ENCODE measurements around the gene MAST3. TPM values are rescaled to one million over a fixed set of nuclear protein-coding genes. Genes with fewer than 3 reads are reported as not detected.

The MAST3 gene
- total RNA-seq, 4 donors from 2014 or later, result 0.66 to 2.8 (median 1.6) TPM

DNA sequence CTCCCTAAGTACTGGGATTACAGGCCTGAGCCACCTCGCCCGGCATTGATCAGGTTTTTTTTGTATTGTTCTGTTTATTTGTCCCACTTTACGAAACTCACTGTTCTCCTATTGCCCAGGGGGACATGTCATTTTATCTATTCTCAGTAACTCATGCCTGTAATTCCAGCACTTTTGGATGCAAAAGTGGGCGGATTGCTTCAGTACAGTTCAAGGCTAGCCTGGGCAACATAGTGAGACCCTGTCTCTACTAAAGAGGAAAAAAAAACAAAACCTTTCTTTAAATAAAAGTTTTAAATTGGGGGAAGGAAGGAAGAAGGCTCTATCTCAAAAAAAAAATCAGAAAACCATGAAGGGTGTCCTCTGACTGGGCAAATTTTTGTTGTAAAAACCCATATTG, 92.7 kb downstream of the MAST3 start:
- intact Hi-C loops (cut with DNase I; ENCODE audit: low total_unique reads), result no loop called here
- ATAC-seq, result no peak

DNA sequence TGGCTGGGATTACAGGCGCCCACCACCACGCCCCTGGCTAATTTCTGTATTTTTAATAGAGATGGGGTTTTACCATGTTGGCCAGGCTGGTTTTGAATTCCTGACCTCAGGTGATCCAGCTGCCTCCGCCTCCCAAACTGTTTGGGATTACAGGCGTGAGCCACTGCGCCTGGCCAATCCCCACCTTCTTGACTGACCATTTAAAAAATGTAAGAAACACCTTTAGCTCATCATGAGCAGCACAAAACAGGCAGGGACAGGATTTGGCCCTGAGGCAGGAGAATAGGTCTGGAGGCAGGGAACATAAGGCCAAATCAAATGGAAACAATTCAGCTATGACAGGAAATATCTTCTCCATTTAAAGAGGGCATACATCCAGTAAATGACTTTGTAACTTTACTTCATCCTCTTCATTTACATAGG, 94.1 kb downstream of the MAST3 start:
- Histone ChIP-seq H3K36me3 (peaks cover 0 to 8% of the 10 kb centered on the region in 2 donors), H3K4me3 (peak overlapping the region; percentile 58 to 75 (median 66)), H3K9me3 (no peaks in the 10 kb centered on the region), H3K27me3 (no peaks in the 10 kb centered on the region), H3K27ac (peak overlapping the region; percentile 85 to 95 (median 94)), H3K4me1 (peaks cover 11 to 14% of the 10 kb centered on the region in 2 donors)
- ATAC-seq, result no peak
- no peak for TF ChIP-seq POLR2A (IDR thresholded peaks at IDR 0.05)
- TF ChIP-seq, protein P1, sequence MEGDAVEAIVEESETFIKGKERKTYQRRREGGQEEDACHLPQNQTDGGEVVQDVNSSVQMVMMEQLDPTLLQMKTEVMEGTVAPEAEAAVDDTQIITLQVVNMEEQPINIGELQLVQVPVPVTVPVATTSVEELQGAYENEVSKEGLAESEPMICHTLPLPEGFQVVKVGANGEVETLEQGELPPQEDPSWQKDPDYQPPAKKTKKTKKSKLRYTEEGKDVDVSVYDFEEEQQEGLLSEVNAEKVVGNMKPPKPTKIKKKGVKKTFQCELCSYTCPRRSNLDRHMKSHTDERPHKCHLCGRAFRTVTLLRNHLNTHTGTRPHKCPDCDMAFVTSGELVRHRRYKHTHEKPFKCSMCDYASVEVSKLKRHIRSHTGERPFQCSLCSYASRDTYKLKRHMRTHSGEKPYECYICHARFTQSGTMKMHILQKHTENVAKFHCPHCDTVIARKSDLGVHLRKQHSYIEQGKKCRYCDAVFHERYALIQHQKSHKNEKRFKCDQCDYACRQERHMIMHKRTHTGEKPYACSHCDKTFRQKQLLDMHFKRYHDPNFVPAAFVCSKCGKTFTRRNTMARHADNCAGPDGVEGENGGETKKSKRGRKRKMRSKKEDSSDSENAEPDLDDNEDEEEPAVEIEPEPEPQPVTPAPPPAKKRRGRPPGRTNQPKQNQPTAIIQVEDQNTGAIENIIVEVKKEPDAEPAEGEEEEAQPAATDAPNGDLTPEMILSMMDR (IDR thresholded peaks at IDR 0.05 in 4 of 5, conservative IDR thresholded peaks at IDR 0.05 in 1 of 5), result peak in 1 of 5 experiments; percentile 18
- DNase-seq, result no peak
- intact Hi-C loops (cut with DNase I; ENCODE audit: low total_unique reads) (loop anchor here (1.0 to 2.0 kb wide), 5 partner anchors 31 to 132 kb away; partner anchors contain the start of genes LSM4 and PIK3R2), in situ Hi-C loops (cut with MboI; ENCODE audit: low sequenced_read_pairs in 4 of 4) (loop anchor here in 1 of 4 donors (10.0 kb wide), 1 partner anchor 133 kb away; the partner anchor contains the start of gene LSM4)

More for the DNA sequence above, 92.7 kb downstream of the MAST3 start:
- no peak for DNase-seq
- no peak for TF ChIP-seq POLR2A (IDR thresholded peaks at IDR 0.05)
- TF ChIP-seq, protein P1 (IDR thresholded peaks at IDR 0.05 in 4 of 5, conservative IDR thresholded peaks at IDR 0.05 in 1 of 5), result no peak
- Histone ChIP-seq H3K9me3 (no peaks in the 10 kb centered on the region), H3K27me3 (no peaks in the 10 kb centered on the region), H3K27ac (peak overlapping the region in 1 of 4 donors; percentile 94), H3K4me3 (no peak overlapping the region), H3K36me3 (no peaks in the 10 kb centered on the region), H3K4me1 (peaks cover 11 to 14% of the 10 kb centered on the region in 2 donors)
- in situ Hi-C loops (cut with MboI; ENCODE audit: low sequenced_read_pairs in 4 of 4), result loop anchor here in 1 of 4 donors (10.0 kb wide), 1 partner anchor 135 kb away; the partner anchor contains the start of gene LSM4

DNA sequence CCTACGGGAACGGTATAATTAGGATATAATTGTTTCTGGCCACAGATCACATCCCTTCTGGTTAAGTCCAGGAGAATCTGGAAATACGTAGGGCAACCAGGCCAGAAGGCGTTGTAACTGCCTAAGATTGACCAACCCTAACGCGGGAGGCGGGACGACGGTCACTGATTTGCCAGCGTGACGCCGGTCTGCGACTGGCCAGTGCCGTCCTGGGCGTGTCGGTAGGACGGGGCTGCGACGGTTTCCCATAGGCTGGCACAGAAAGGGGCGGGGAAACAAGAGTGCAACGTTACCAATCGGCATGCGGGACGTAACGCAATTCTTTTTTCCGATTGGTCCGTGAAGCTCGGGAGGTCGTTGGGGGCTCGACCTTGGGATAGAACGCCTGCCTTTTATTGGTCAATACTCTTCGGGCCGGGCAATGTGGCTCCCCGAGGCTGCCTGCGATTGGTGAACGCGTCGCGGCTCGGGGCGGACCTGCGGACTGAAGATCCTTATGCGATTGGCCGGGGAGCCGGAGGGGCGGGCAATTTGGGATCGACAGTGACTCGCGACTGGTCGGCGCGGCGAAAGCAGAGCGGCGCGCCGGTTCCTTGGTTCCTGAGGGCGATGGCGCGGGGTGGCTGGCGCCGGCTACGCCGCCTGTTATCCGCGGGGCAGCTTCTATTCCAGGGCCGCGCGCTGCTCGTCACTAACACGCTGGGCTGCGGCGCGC, 95.3 kb downstream of the MAST3 start, which contains the start of gene MPV17L2:
MPV17L2 (plus strand) TSS at position 546 of the 715 bp plus-strand sequence; CDS start at position 610, 64 bp downstream.
- intact Hi-C loops (cut with DNase I; ENCODE audit: low total_unique reads) (loop anchor here (1.0 to 2.0 kb wide), 6 partner anchors 11 to 130 kb away; partner anchors contain the start of genes LSM4, PIK3R2 and RAB3A), in situ Hi-C loops (cut with MboI; ENCODE audit: low sequenced_read_pairs in 4 of 4) (loop anchor here in 1 of 4 donors (10.0 kb wide), 1 partner anchor 132 kb away; the partner anchor contains the start of gene LSM4)
- TF ChIP-seq, protein P1 (IDR thresholded peaks at IDR 0.05 in 4 of 5, conservative IDR thresholded peaks at IDR 0.05 in 1 of 5), result no peak
- peak; percentile 81 to 83 for TF ChIP-seq POLR2A (IDR thresholded peaks at IDR 0.05)
- Histone ChIP-seq H3K27ac (peak within 1 kb of the TSS; percentile 88 to 95 (median 94)), H3K9me3 (no peaks in the 10 kb centered on the region), H3K4me3 (peak within 1 kb of the TSS; percentile 75 to 89 (median 82)), H3K4me1 (peaks cover 11 to 14% of the 10 kb centered on the region in 2 donors), H3K36me3 (peaks cover 0 to 12% of the 10 kb centered on the region in 2 donors), H3K27me3 (no peaks in the 10 kb centered on the region)
- peak; percentile 100 for DNase-seq
- peak; percentile 96 to 97 for ATAC-seq

DNA sequence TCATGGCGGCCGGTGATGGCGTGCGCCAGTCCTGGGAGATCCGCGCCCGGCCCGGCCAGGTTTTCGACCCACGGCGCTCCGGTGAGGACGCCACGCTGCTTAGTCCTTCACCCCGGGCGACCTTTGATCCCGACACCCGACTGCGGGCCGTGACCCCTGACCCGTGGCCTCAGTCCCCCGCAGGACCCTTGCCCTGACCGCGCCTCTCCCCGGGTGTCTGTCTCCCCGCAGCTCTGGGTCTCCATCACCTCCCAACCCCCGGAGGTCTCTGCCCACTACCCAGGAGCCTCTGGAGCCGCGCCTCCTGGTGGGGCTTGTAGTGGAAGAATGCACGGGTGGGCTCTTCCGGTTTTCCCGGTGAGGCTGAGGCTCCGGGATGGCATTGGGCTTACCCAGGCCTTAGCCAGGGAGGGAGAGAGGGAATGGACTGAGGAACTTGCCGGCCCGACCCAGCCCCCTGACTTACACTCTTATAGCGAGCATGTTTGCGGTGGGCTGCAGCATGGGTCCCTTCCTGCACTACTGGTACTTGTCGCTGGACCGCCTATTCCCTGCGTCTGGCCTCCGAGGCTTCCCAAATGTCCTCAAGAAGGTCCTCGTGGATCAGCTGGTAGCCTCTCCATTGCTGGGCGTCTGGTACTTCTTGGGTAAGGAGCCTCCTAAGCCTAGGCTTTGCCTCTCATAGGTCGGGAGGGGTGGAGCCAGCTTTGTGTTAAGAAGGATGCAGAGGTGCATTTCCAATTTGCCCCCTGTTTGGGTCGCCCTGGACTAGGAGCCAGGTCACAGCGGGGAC, 96.0 kb downstream of the MAST3 start:
- peak; percentile 6 to 11 for ATAC-seq
- Histone ChIP-seq H3K9me3 (no peaks in the 10 kb centered on the region), H3K27ac (peak overlapping the region; percentile 87 to 93 (median 90)), H3K27me3 (no peaks in the 10 kb centered on the region), H3K4me1 (peaks cover 11 to 14% of the 10 kb centered on the region in 2 donors), H3K4me3 (peak overlapping the region; percentile 72 to 89 (median 82)), H3K36me3 (peaks cover 0 to 12% of the 10 kb centered on the region in 2 donors)
- peak in 1 of 2 donors; percentile 33 for DNase-seq
- intact Hi-C loops (cut with DNase I; ENCODE audit: low total_unique reads) (loop anchor here (1.0 to 2.0 kb wide), 2 partner anchors 11 to 33 kb away; partner anchors contain the start of gene RAB3A), in situ Hi-C loops (cut with MboI; ENCODE audit: low sequenced_read_pairs in 4 of 4) (loop anchor here in 1 of 4 donors (10.0 kb wide), 1 partner anchor 131 kb away; the partner anchor contains the start of gene LSM4)
- TF ChIP-seq POLR2A (IDR thresholded peaks at IDR 0.05), result peak in 1 of 2 donors; percentile 26
- TF ChIP-seq, protein P1 (IDR thresholded peaks at IDR 0.05 in 4 of 5, conservative IDR thresholded peaks at IDR 0.05 in 1 of 5), result peak in 1 of 5 experiments; percentile 7
